ENCODE data around the gene PHF12.

- TF ChIP-seq RBBP5 (conservative IDR thresholded peaks at IDR 0.05) (no peak), SIN3A (IDR thresholded peaks at IDR 0.05; ENCODE audit: low read depth, low read length) (no peak), ZBTB33 (IDR thresholded peaks at IDR 0.05) (no peak), CTCF (IDR thresholded peaks at IDR 0.05 in 2 of 3, conservative IDR thresholded peaks at IDR 0.05 in 1 of 3; ENCODE audit: control insufficient read depth in 2 of 3, extremely low read depth in 1 of 3, insufficient read depth in 1 of 3, low read depth in 3 of 3, low read length in 3 of 3) (no peak)
Observed at GRCh38 chr17:28892024-28892423, 59.3 kb downstream of the PHF12 start.

Measured in GM12878 (cell line).